Purkinje cell (primary cell): ENCODE measurements around the gene UFL1. TPM values are rescaled to one million over a fixed set of nuclear protein-coding genes. Genes with fewer than 3 reads are reported as not detected.

Experiments used
- polyA plus RNA-seq: library from polyadenylated mRNA; unstranded; fragments of >200 nt; fragmentation: Nextera tagmentation; gene quantifications from 2 replicates; pipeline ENCODE4 v1.2.1, GENCODE V29; 2014

The UFL1 gene
- polyA plus RNA-seq: 37.7 and 42.4 TPM in 2 replicates

DNA sequence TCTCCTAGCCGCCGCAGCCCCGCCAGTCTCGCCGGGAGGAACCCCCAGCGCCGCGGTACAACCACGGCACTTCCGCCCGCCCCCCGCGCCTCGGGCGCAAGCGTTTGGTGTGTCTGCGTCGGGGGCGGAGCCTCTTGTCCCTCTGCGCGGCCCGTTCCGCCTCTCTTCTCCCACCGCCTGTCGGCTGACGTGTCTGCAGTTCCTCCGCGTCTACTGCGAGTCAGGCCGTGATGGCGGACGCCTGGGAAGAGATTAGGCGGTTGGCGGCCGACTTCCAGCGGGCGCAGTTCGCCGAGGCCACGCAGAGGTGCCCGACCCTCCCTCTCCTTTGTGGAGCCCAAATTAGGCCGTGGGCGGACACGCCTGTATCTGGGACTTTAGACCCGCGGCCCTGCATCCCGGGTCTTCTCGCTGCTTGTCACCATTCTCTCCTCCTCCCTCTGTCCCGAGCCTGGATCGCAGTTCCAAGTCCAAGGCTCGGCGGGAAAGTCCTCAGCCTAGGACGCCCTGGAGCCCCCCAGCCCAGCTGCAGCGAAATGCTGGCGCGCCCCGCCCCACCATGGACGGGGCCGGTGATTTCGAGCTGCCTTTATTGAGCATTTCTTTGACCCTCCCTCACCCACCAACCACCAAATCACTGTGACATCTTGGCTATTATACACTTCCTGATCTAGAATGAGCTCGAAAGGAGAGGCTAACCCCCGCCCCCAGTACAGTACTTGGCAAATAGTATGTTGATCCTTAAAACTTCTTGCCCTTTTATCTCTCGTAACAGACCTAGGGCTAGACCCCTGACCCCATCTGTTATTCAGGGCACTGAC lies at the start of gene UFL1:
Gene UFL1, plus strand, starts transcription at position 163 of the 821 bp plus-strand sequence. Its CDS starts 68 bp downstream, at position 231.

DNA sequence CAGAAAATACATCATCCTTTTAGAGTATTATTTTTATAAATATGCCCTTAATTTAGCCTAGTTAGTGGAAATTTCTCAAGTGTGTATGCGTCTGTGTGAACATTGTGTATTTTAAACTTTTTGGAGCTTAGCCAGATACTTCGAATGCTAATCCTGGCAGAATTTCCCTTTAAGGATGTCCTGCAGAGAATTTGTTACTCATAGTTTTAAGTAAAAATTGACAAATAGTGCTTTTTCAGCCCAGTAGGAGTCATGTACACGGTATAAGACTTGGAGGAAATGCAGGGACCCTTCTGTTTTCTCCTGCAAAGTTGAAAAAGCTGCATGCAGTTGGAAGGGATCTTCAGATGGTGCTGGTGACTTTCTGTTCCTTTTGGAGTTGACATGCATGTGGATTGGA lies 41.3 kb downstream of the UFL1 start, which contains the start of gene FHL5:
Gene FHL5, plus strand, starts transcription at position 243 of the 400 bp plus-strand sequence. CDS start 40,486 bp downstream, outside the sequence.

Other genes with a start within 250 kb of the UFL1 start
- 2.1 and 3.8 TPM in 2 replicates for gene FHL5, start 41.3 kb downstream of the UFL1 start, polyA plus RNA-seq